IMR-90 (cell line): Measurements from ENCODE around the gene CMTM6. TPM values are rescaled to one million over a fixed set of nuclear protein-coding genes. Genes with fewer than 3 reads are reported as not detected.

Source experiments
- ATAC-seq: fragments of 200-7000 bp; cut with Tn5 transposase; 2 replicates; pipeline ENCODE4 v1.9.1; 2020; ENCODE audit warnings: low read depth, mild to moderate bottlenecking, moderate library complexity
- BruUV-seq: library from RNA; stranded (reverse); fragments of 400-500 nt; replicated peaks from 2 replicates; lab custom pipeline; 2021; lab: Mats Ljungman, UMichigan
- CTCF ChIA-PET: fragments of 300-600 bp; formaldehyde crosslinking; extraction: SDS; loops from one replicate; lab custom pipeline; 2021; ENCODE audit warnings: antibody characterized with exemption; lab: Yijun Ruan, JAX
- POLR2A ChIA-PET: fragments of 300-600 bp; sonication (Branson Sonifier 250); formaldehyde crosslinking; loops from one replicate; lab custom pipeline; 2022; ENCODE audit warnings: antibody characterized with exemption; ENCODE audit not compliant: unreplicated experiment; lab: Charles Lee
- DNase-seq: peaks from one replicate; pipeline ENCODE4 v3.0.0; 2013
- H2AFZ ChIP-seq: replicated peaks from 2 replicates; pipeline ENCODE3; 2013; ENCODE audit warnings: low read length, mild to moderate bottlenecking; ENCODE audit not compliant: poor library complexity
- H2AK5ac ChIP-seq: 2 replicates; pipeline ENCODE4 v1.6.1; 2013; ENCODE audit warnings: low read depth, low read length, inconsistent platforms
- H2AK9ac ChIP-seq: replicated peaks from 2 replicates; pipeline ENCODE3; 2013; ENCODE audit warnings: mild to moderate bottlenecking, low read depth, low read length, moderate library complexity; ENCODE audit not compliant: poor library complexity
- H2BK120ac ChIP-seq: 2 replicates; pipeline ENCODE4 v1.6.1; 2013; ENCODE audit warnings: low read depth, low read length, inconsistent platforms
- H2BK15ac ChIP-seq: 3 replicates; pipeline ENCODE4 v1.6.1; 2013; ENCODE audit warnings: low read depth, low read length, inconsistent platforms
- H2BK20ac ChIP-seq: 2 replicates; pipeline ENCODE4 v1.6.1; 2013; ENCODE audit warnings: low read depth, mild to moderate bottlenecking, inconsistent platforms, low read length, moderate library complexity
- H2BK5ac ChIP-seq: 2 replicates; pipeline ENCODE4 v1.6.1; 2013; ENCODE audit warnings: mild to moderate bottlenecking, low read depth, low read length, inconsistent platforms; ENCODE audit not compliant: poor library complexity, severe bottlenecking
- H3K14ac ChIP-seq: replicated peaks from 2 replicates; pipeline ENCODE4 v1.6.1; 2013; ENCODE audit warnings: low read depth, low read length, inconsistent platforms
- H3K18ac ChIP-seq: 2 replicates; pipeline ENCODE4 v1.6.1; 2013; ENCODE audit warnings: low read depth, low read length, control low read depth
- H3K23ac ChIP-seq: 2 replicates; pipeline ENCODE4 v1.6.1; 2013; ENCODE audit warnings: low read depth, low read length, inconsistent platforms
- H3K27ac ChIP-seq: 2 replicates; pipeline ENCODE4 v1.5.1; 2013; ENCODE audit warnings: mild to moderate bottlenecking, control low read depth, low read length; ENCODE audit not compliant: insufficient read depth
- H3K27me3 ChIP-seq: 2 replicates; pipeline ENCODE4 v1.6.1; 2013; ENCODE audit warnings: low read length; ENCODE audit not compliant: control insufficient read depth, insufficient read depth
- H3K36me3 ChIP-seq: 2 replicates; pipeline ENCODE4 v1.6.1; 2013; ENCODE audit warnings: low read length, mixed read lengths; ENCODE audit not compliant: control insufficient read depth, insufficient read depth
- H3K4ac ChIP-seq: 2 replicates; pipeline ENCODE4 v1.6.1; 2013; ENCODE audit warnings: low read depth, low read length, inconsistent platforms
- H3K4me1 ChIP-seq: 2 replicates; pipeline ENCODE4 v1.6.1; 2013; ENCODE audit warnings: low read length, mixed read lengths; ENCODE audit not compliant: control insufficient read depth, insufficient read depth
- H3K4me2 ChIP-seq: 2 replicates; pipeline ENCODE4 v1.6.1; 2013; ENCODE audit warnings: low read depth, mild to moderate bottlenecking, control low read depth, low read length, moderate library complexity
- H3K4me3 ChIP-seq: 2 replicates; pipeline ENCODE4 v1.5.1; 2013; ENCODE audit warnings: low read depth, mild to moderate bottlenecking, control low read depth, low read length, moderate library complexity; ENCODE audit not compliant: insufficient read depth
- H3K56ac ChIP-seq: 2 replicates; pipeline ENCODE4 v1.6.1; 2013; ENCODE audit warnings: low read length, inconsistent platforms; ENCODE audit not compliant: insufficient read depth; ENCODE audit errors: extremely low read depth
- H3K79me1 ChIP-seq, 2 experiments: 2 replicates each; pipeline ENCODE4 v1.6.1; 2013; ENCODE audit warnings: low read length in 2 of 2, inconsistent platforms in 1 of 2, low read depth in 1 of 2
- H3K9ac ChIP-seq: 2 replicates; pipeline ENCODE4 v1.6.1; 2013; ENCODE audit warnings: low read depth, low read length, control low read depth
- H3K9me1 ChIP-seq: 2 replicates; pipeline ENCODE4 v1.6.1; 2013; ENCODE audit warnings: low read length, inconsistent platforms; ENCODE audit not compliant: insufficient read depth
- H3K9me3 ChIP-seq: 2 replicates; pipeline ENCODE4 v1.6.1; 2013; ENCODE audit warnings: low read length; ENCODE audit not compliant: control insufficient read depth, insufficient read depth
- H4K20me1 ChIP-seq: 2 replicates; pipeline ENCODE4 v1.6.1; 2013; ENCODE audit warnings: low read length, inconsistent platforms; ENCODE audit not compliant: insufficient read depth
- H4K5ac ChIP-seq: 2 replicates; pipeline ENCODE4 v1.6.1; 2013; ENCODE audit warnings: mild to moderate bottlenecking, low read depth, low read length, control low read depth
- H4K8ac ChIP-seq, 2 experiments: 2 replicates each; pipeline ENCODE4 v1.6.1; 2013; ENCODE audit warnings: low read depth in 2 of 2, low read length in 2 of 2, control low read depth in 1 of 2, inconsistent platforms in 1 of 2
- H4K91ac ChIP-seq: 2 replicates; pipeline ENCODE4 v1.6.1; 2013; ENCODE audit warnings: low read depth, low read length, inconsistent platforms; ENCODE audit not compliant: insufficient read depth
- BHLHE40 ChIP-seq: fragments of 150-350 bp; IDR thresholded peaks from 2 replicates; pipeline ENCODE4 v1.6.1; 2016; ENCODE audit warnings: mild to moderate bottlenecking, low read depth, low read length
- CEBPB ChIP-seq: IDR thresholded peaks from 2 replicates; pipeline ENCODE4 v1.6.1; 2012; ENCODE audit warnings: low read depth, low read length, improper control_type of control experiment
- MAFK ChIP-seq: IDR thresholded peaks from 2 replicates; pipeline ENCODE4 v1.6.1; 2012; ENCODE audit warnings: low read depth, low read length, improper control_type of control experiment
- MAZ ChIP-seq: IDR thresholded peaks from 2 replicates; pipeline ENCODE4 v1.6.1; 2012; ENCODE audit warnings: low read depth, mild to moderate bottlenecking, low read length, improper control_type of control experiment, moderate library complexity, borderline replicate concordance
- MXI1 ChIP-seq: IDR thresholded peaks from 2 replicates; pipeline ENCODE4 v1.6.1; 2012; ENCODE audit warnings: low read depth, mild to moderate bottlenecking, low read length, moderate library complexity, borderline replicate concordance
- NFE2L2 ChIP-seq: fragments of 150-350 bp; IDR thresholded peaks from 2 replicates; pipeline ENCODE4 v1.6.1; 2016; ENCODE audit warnings: low read depth, mild to moderate bottlenecking, low read length
- POLR2A ChIP-seq: IDR thresholded peaks from 2 replicates; pipeline ENCODE4 v1.6.1; 2012; ENCODE audit warnings: mild to moderate bottlenecking, low read depth, low read length
- RCOR1 ChIP-seq: IDR thresholded peaks from 2 replicates; pipeline ENCODE4 v1.6.1; 2012; ENCODE audit warnings: mild to moderate bottlenecking, low read length, improper control_type of control experiment; ENCODE audit not compliant: insufficient replicate concordance
- RFX5 ChIP-seq: IDR thresholded peaks from 2 replicates; pipeline ENCODE4 v1.8.0; 2012; ENCODE audit warnings: low read depth, mild to moderate bottlenecking, low read length, moderate library complexity
- SMC3 ChIP-seq: fragments of 150-350 bp; IDR thresholded peaks from 2 replicates; pipeline ENCODE4 v1.6.1; 2016; ENCODE audit warnings: low read depth, mild to moderate bottlenecking, antibody characterized with exemption, low read length, moderate library complexity
- WGBS, 2 experiments: methylation state at CpG; one replicate each; pipeline versions ENCODE4 v1.1.5 to v1.1.7; 2013; ENCODE audit warnings: missing lambda C conversion rate in 2 of 2; ENCODE audit not compliant: insufficient read length in 1 of 2; ENCODE audit errors: extremely low coverage in 2 of 2; 5-methylcytosine and 5-hydroxymethylcytosine counted together
- dilution Hi-C: fragments of 300-500 bp; cut with HindIII; formaldehyde crosslinking; loops from one replicate; pipeline ENCODE4 v1.14.3; 2018; ENCODE audit warnings: low sequenced_read_pairs; ENCODE audit not compliant: unreplicated experiment
- in situ Hi-C: fragments of 300-500 bp; cut with MboI; formaldehyde crosslinking; loops from 3 replicates; pipeline ENCODE4 v1.14.3; 2019; ENCODE audit warnings: low sequenced_read_pairs, inconsistent platforms, mixed read lengths
- intact Hi-C: fragments of 100-400 bp; cut with micrococcal nuclease; formaldehyde crosslinking; loops from 2 replicates; pipeline ENCODE4 v1.10.0; 2022
- polyA plus RNA-seq, 3 experiments: library from polyadenylated mRNA; depleted of rRNA; stranded (reverse); fragments of >200 nt; gene quantifications; 2 replicates each; pipeline ENCODE4 v1.2.3, GENCODE V29; 2012; ENCODE audit warnings: low replicate concordance in 1 of 3
- total RNA-seq: library from RNA; depleted of rRNA; stranded (reverse); fragments of >200 nt; gene quantifications from 2 replicates; pipeline ENCODE4 v1.2.3, GENCODE V29; 2012
- TF ChIP-seq, protein P1 (sequence below): conservative IDR thresholded peaks from 2 replicates; pipeline ENCODE4 v1.5.1; 2012; ENCODE audit warnings: mild to moderate bottlenecking, low read depth, low read length, improper control_type of control experiment
- TF ChIP-seq, protein P2 (sequence below): fragments of 150-350 bp; IDR thresholded peaks from 2 replicates; pipeline ENCODE4 v1.6.1; 2016; ENCODE audit warnings: low read depth, mild to moderate bottlenecking, low read length, moderate library complexity, borderline replicate concordance

Gene CMTM6
- total and polyA plus RNA-seq, 2 of the 4 experiments (the other 2 are of a cell fraction) = 29.4 to 36.6 TPM

DNA sequence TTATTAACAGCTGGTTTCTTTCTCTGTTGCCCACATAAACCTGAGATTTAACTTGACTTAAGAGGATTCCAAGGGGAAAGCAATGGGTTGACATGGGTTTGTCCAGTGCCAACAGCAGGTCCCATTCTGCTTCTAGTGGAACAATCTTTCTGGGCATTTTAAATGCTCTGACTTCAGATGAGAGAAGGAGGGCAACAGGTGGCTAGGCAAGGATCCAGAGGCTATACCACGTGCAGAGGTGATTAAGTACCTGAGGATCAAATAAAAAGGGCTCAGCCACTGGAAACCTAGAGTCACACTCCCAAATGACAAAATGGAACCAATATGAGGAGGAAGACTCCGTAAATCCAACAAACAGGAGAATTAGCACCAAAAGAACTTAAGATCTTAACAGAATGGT is 28.5 kb downstream of the CMTM6 start:
- ATAC-seq (no peak), DNase-seq (no peak)
- Histone ChIP-seq H3K23ac (no peak overlapping the region), H3K36me3 (peaks cover 11% of the 10 kb centered on the region), H3K4me2 (no peak overlapping the region), H4K20me1 (peaks cover 6% of the 10 kb centered on the region), H3K4ac (no peak overlapping the region), H4K8ac (no peak overlapping the region), H2AK5ac (no peak overlapping the region), H3K18ac (no peak overlapping the region), H2AK9ac (no peak overlapping the region), H4K5ac (no peak overlapping the region), H4K91ac (no peak overlapping the region), H3K4me1 (peaks cover 6% of the 10 kb centered on the region), H3K56ac (no peak overlapping the region), H3K9ac (no peak overlapping the region), H3K27ac (no peak overlapping the region), H3K4me3 (no peak overlapping the region), H3K79me1 (peaks cover 9 to 37% of the 10 kb centered on the region in 2 experiments), H3K9me1 (peaks cover 10% of the 10 kb centered on the region), H2AFZ (no peak overlapping the region), H2BK120ac (no peak overlapping the region), H3K9me3 (no peaks in the 10 kb centered on the region), H2BK20ac (no peak overlapping the region), H3K14ac (no peak overlapping the region), H2BK5ac (no peak overlapping the region), H3K27me3 (no peaks in the 10 kb centered on the region), H2BK15ac (no peak overlapping the region)
- TF ChIP-seq NFE2L2 (no peak), RCOR1 (no peak), RFX5 (no peak), CEBPB (no peak), MAFK (no peak), MAZ (no peak), MXI1 (no peak), BHLHE40 (no peak), SMC3 (no peak), POLR2A (no peak)
- TF ChIP-seq, protein P1, sequence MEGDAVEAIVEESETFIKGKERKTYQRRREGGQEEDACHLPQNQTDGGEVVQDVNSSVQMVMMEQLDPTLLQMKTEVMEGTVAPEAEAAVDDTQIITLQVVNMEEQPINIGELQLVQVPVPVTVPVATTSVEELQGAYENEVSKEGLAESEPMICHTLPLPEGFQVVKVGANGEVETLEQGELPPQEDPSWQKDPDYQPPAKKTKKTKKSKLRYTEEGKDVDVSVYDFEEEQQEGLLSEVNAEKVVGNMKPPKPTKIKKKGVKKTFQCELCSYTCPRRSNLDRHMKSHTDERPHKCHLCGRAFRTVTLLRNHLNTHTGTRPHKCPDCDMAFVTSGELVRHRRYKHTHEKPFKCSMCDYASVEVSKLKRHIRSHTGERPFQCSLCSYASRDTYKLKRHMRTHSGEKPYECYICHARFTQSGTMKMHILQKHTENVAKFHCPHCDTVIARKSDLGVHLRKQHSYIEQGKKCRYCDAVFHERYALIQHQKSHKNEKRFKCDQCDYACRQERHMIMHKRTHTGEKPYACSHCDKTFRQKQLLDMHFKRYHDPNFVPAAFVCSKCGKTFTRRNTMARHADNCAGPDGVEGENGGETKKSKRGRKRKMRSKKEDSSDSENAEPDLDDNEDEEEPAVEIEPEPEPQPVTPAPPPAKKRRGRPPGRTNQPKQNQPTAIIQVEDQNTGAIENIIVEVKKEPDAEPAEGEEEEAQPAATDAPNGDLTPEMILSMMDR = no peak
- TF ChIP-seq, protein P2, sequence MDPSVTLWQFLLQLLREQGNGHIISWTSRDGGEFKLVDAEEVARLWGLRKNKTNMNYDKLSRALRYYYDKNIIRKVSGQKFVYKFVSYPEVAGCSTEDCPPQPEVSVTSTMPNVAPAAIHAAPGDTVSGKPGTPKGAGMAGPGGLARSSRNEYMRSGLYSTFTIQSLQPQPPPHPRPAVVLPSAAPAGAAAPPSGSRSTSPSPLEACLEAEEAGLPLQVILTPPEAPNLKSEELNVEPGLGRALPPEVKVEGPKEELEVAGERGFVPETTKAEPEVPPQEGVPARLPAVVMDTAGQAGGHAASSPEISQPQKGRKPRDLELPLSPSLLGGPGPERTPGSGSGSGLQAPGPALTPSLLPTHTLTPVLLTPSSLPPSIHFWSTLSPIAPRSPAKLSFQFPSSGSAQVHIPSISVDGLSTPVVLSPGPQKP = no peak
- dilution Hi-C loops = no loop called here
- intact Hi-C loops = no loop called here
- WGBS, 2 experiments = no CpG with 5 or more reads among the region's 2 CpGs
- POLR2A ChIA-PET = no interaction called here
- no TSS peak for BruUV-seq
- CTCF ChIA-PET = no interaction called here
- in situ Hi-C loops = no loop called here
